ENCODE data around the gene FAM149A. TPM values are rescaled to one million over a fixed set of nuclear protein-coding genes. Genes with fewer than 3 reads are reported as not detected.

The FAM149A gene
- polyA plus RNA-seq, 2 of the 4 experiments (the other 2 are of a cell fraction) = 1.8 to 3.0 TPM

- TF ChIP-seq HES2 (IDR thresholded peaks at IDR 0.05) (no peak), CBX2 (IDR thresholded peaks at IDR 0.05; ENCODE audit: borderline replicate concordance, low read depth) (no peak)
Observed at GRCh38 chr4:186118582-186118981, 14.1 kb downstream of the FAM149A start (continued).

- FAIRE-seq = no peak
- 59% methylated on average over 2 of the region's 2 CpGs for WGBS (ENCODE audit: missing lambda C conversion rate)
Observed at GRCh38 chr4:186121057-186121456, 16.6 kb downstream of the FAM149A start.

More at GRCh38 chr4:186121057-186121456, 16.6 kb downstream of the FAM149A start:
- H3K27ac ChIP-seq = no peak overlapping the region
- no peak overlapping the region for H3K4me3 ChIP-seq
- no peak for TF ChIP-seq RCOR1 (IDR thresholded peaks at IDR 0.05; ENCODE audit: low read depth, low read length)
- TF ChIP-seq CBX8 (IDR thresholded peaks at IDR 0.05) = no peak
- no peak for TF ChIP-seq REST (IDR thresholded peaks at IDR 0.05)
- TF ChIP-seq E2F6 (IDR thresholded peaks at IDR 0.05; ENCODE audit: borderline replicate concordance, low read depth) = no peak
- no peak for TF ChIP-seq MAFK (IDR thresholded peaks at IDR 0.05; ENCODE audit: partially characterized antibody)
- no peak for TF ChIP-seq RNF2 (IDR thresholded peaks at IDR 0.05; ENCODE audit: borderline replicate concordance, low read depth)
- TF ChIP-seq ATOH8 (CRISPR knock-in tag; IDR thresholded peaks at IDR 0.05; ENCODE audit: low read depth) = no peak
- no peak for TF ChIP-seq FOSL2 (IDR thresholded peaks at IDR 0.05)
- TF ChIP-seq FOSL2 (CRISPR knock-in tag; IDR thresholded peaks at IDR 0.05) = no peak
- no peak for TF ChIP-seq CBX2 (IDR thresholded peaks at IDR 0.05; ENCODE audit: borderline replicate concordance, low read depth)
- no peak for TF ChIP-seq BCL3 (IDR thresholded peaks at IDR 0.05)
- TF ChIP-seq CHD4 (IDR thresholded peaks at IDR 0.05; ENCODE audit: borderline replicate concordance) = no peak
- no peak for TF ChIP-seq ZFP36 (IDR thresholded peaks at IDR 0.05; ENCODE audit: borderline replicate concordance, partially characterized antibody)
- no peak for TF ChIP-seq KDM5A (IDR thresholded peaks at IDR 0.05)
- ChIA-PET CTCF (no interaction called here), POLR2A (no interaction called here)
- no peaks in the 10 kb centered on the region for H3K9me3 ChIP-seq
- no peaks in the 10 kb centered on the region for H3K4me1 ChIP-seq
- DNase-seq (ENCODE audit: low read depth in 1 of 2, low spot score in 1 of 2) (no peak), ATAC-seq (no peak)
- H3K4me2 ChIP-seq = no peak overlapping the region

Measured in A549 (cell line).